DOHH2 (cell line): Measurements from ENCODE around the gene FNDC11.

Experiments
- EZH2phosphoT487 ChIP-seq: fragments of 200-600 bp; sonication (generic); IDR thresholded peaks from 2 replicates; pipeline ENCODE4 v1.6.1; 2017; ENCODE audit warnings: borderline replicate concordance, mild to moderate bottlenecking, antibody characterized with exemption, low read length, moderate library complexity, mixed read lengths
- TF ChIP-seq, protein P1 (sequence below): fragments of 200-600 bp; sonication (generic); IDR thresholded peaks from one replicate; pipeline ENCODE4 v1.5.1; 2014; ENCODE audit warnings: antibody characterized with exemption, mild to moderate bottlenecking, low read depth, low read length; ENCODE audit not compliant: poor library complexity, severe bottlenecking

DNA sequence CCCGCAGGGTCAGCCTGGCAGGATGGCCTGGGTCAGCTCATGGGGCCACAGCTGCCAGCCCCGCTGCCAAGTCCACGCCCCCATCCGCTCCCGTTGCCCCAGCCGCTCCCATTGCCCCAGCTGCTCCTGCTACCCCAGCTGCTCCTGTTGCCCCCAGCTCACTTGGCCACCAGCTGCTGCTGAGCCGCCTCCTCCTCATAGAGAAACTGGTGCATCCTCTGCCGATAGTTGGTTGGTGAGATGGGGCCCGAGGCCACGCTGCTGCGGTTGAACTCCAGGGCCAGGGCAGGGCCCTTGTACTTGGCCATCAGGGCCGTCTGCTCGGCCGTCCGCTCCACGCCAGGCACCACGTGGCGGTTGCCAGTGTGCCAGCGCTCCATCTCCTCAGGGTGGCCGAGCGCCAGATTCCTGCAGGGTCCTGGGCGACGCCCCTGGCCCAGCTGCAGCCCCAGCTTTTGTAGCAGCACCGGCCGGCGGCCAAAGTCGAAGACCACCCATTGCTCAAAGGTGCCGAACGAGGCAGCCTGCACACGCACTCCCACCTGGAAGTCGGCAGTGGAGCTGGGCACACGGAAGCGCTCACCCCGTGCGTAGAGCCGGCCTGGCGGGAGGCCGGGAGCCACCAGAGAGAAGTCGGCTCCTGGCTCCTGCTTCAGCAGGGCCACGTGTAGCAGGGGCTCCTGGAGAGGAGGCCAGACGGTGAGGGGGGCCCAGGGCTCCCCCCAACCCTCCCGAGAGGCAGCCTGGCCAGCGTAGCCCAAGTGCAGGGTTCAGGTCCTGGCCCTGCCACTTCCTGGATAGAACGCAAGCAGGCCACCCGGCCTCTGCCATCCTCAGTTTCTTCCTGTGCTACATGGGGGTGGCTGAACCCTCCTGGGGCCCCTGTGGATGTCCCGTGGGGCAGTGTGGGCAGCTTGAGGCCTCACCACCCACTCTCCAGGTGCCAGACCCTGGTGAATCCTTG lies 15.3 kb downstream of the FNDC11 start:
- TF ChIP-seq, protein P1, sequence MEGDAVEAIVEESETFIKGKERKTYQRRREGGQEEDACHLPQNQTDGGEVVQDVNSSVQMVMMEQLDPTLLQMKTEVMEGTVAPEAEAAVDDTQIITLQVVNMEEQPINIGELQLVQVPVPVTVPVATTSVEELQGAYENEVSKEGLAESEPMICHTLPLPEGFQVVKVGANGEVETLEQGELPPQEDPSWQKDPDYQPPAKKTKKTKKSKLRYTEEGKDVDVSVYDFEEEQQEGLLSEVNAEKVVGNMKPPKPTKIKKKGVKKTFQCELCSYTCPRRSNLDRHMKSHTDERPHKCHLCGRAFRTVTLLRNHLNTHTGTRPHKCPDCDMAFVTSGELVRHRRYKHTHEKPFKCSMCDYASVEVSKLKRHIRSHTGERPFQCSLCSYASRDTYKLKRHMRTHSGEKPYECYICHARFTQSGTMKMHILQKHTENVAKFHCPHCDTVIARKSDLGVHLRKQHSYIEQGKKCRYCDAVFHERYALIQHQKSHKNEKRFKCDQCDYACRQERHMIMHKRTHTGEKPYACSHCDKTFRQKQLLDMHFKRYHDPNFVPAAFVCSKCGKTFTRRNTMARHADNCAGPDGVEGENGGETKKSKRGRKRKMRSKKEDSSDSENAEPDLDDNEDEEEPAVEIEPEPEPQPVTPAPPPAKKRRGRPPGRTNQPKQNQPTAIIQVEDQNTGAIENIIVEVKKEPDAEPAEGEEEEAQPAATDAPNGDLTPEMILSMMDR, result no peak
- no peak for TF ChIP-seq EZH2phosphoT487
